NCI-H187 (cell line): ENCODE measurements around the gene CHMP1A.
"Not testable (repeated sequence)": the region's sequence is repeated elsewhere in the genome, so short reads cannot be mapped to it uniquely, and the experiment has no call there.

Source experiments
- DNase-seq, 2 experiments: peaks; one replicate each; lab custom pipeline; 2025; lab: John Stamatoyannopoulos, UW

Gene CHMP1A

GRCh38 chr16:89657442-89658220 is at the start of gene CHMP1A, which contains the start of gene SPATA33:
Gene CHMP1A, minus strand, starts transcription at chr16:89657708. Its CDS starts 120 bp downstream, at chr16:89657588.
Gene SPATA33, plus strand, starts transcription at chr16:89657836. Its CDS starts 76 bp downstream, at chr16:89657912.
- peak; percentile 44 to 57 for DNase-seq

- no peak for DNase-seq
Measured at GRCh38 chr16:89706518-89707260, 49.2 kb upstream of the CHMP1A start.

- no peak for DNase-seq
Measured at GRCh38 chr16:89705006-89705405, 47.5 kb upstream of the CHMP1A start.

GRCh38 chr16:89704281-89704680 is 46.8 kb upstream of the CHMP1A start:
- no peak for DNase-seq

GRCh38 chr16:89701425-89702406 is 44.2 kb upstream of the CHMP1A start, which contains the start of gene SPATA2L:
Gene SPATA2L, minus strand, starts transcription at chr16:89701705. Its CDS starts 473 bp downstream, at chr16:89701232.
- DNase-seq: peak; percentile 91 to 92

- no peak for DNase-seq
Measured at GRCh38 chr16:89700649-89701424, 43.3 kb upstream of the CHMP1A start.

- peak; percentile 87 to 94 for DNase-seq
Measured at GRCh38 chr16:89700100-89700648, 42.7 kb upstream of the CHMP1A start.

GRCh38 chr16:89699629-89700099 is 42.2 kb upstream of the CHMP1A start:
- not testable (repeated sequence) for DNase-seq

- DNase-seq: not testable (repeated sequence)
Measured at GRCh38 chr16:89698717-89699116, 41.2 kb upstream of the CHMP1A start.

GRCh38 chr16:89697616-89698331 is 40.3 kb upstream of the CHMP1A start:
- DNase-seq: no peak

GRCh38 chr16:89697161-89697615 is 39.7 kb upstream of the CHMP1A start:
- DNase-seq: no peak

- DNase-seq: no peak
Measured at GRCh38 chr16:89696670-89697128, 39.2 kb upstream of the CHMP1A start.

- no peak for DNase-seq
Measured at GRCh38 chr16:89695875-89696669, 38.6 kb upstream of the CHMP1A start.

- no peak for DNase-seq
Measured at GRCh38 chr16:89695086-89695874, 37.8 kb upstream of the CHMP1A start.

- DNase-seq: not testable (repeated sequence)
Measured at GRCh38 chr16:89694784-89695085, 37.2 kb upstream of the CHMP1A start.

- no peak for DNase-seq
Measured at GRCh38 chr16:89693931-89694783, 36.6 kb upstream of the CHMP1A start.

- no peak for DNase-seq
Measured at GRCh38 chr16:89693289-89693731, 35.8 kb upstream of the CHMP1A start.
